Measurements from ENCODE around the gene RAPGEF4. TPM values are rescaled to one million over a fixed set of nuclear protein-coding genes. Genes with fewer than 3 reads are reported as not detected.

Gene RAPGEF4
- total and polyA plus RNA-seq, 4 donors, result 6.4 to 33.5 (median 8.6) TPM

DNA sequence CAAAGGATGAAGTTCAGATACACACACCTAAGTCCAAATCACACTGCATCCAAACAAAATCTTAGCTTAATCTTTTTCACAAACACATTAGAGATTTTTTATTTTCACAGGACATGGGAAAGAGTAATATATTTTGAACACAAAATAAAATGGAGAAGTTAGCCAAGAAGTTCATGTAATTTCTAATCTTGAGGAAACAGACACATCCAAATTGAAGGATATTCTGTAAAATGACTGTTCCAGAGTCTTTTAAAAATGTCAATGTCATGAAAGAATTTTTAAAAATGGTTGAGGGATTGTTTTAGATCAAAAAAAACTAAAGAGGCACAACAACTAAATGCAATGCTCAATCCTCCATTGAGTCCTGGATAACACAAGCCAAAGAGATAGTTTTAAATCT lies 12.4 kb upstream of the RAPGEF4 start:
- peaks cover 0 to 3% (median 1%) of the 10 kb centered on the region in 4 donors for H3K9me3 ChIP-seq (ENCODE audit: control insufficient read depth in 4 of 4, insufficient read depth in 3 of 4, low read length in 3 of 4)
- no peak overlapping the region for H3K27ac ChIP-seq (ENCODE audit: low read depth in 1 of 2, low read length in 1 of 2)
- H3K36me3 ChIP-seq (ENCODE audit: control insufficient read depth in 4 of 4, insufficient read depth in 4 of 4, low read length in 4 of 4), result no peaks in the 10 kb centered on the region
- H3K27me3 ChIP-seq (ENCODE audit: control insufficient read depth in 3 of 3, insufficient read depth in 3 of 3, low read length in 2 of 3), result no peaks in the 10 kb centered on the region
- ATAC-seq (ENCODE audit: insufficient read depth, low FRiP score) (no peak), DNase-seq (no peak)
- TF ChIP-seq, protein P1, sequence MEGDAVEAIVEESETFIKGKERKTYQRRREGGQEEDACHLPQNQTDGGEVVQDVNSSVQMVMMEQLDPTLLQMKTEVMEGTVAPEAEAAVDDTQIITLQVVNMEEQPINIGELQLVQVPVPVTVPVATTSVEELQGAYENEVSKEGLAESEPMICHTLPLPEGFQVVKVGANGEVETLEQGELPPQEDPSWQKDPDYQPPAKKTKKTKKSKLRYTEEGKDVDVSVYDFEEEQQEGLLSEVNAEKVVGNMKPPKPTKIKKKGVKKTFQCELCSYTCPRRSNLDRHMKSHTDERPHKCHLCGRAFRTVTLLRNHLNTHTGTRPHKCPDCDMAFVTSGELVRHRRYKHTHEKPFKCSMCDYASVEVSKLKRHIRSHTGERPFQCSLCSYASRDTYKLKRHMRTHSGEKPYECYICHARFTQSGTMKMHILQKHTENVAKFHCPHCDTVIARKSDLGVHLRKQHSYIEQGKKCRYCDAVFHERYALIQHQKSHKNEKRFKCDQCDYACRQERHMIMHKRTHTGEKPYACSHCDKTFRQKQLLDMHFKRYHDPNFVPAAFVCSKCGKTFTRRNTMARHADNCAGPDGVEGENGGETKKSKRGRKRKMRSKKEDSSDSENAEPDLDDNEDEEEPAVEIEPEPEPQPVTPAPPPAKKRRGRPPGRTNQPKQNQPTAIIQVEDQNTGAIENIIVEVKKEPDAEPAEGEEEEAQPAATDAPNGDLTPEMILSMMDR (IDR thresholded peaks at IDR 0.05; ENCODE audit: control extremely low read depth, extremely low read depth), result no peak
- H3K4me1 ChIP-seq (ENCODE audit: control insufficient read depth in 5 of 5, insufficient read depth in 5 of 5, low read length in 5 of 5), result no peaks in the 10 kb centered on the region
- H3K9ac ChIP-seq (ENCODE audit: insufficient read depth in 1 of 2, low read length in 2 of 2), result no peak overlapping the region
- H3K4me3 ChIP-seq, result no peak overlapping the region

DNA sequence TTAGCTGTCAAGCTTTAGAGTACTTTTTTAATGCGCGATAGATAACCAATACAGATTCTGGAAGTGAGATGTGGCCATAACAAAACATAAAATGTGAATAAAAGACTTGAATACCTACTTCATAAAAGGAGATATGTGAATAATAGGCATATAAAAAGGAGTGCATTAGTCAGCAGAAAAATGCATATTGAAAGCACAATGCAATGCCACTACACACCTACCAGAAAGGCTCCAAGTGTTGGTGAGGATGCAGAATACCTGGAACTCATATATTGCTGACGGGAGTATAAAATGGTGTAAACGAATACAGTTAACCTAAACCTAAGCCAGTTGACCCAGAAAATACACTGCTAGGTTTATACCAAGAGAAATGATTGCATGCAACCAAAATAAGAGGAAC lies 10.9 kb upstream of the RAPGEF4 start:
- no peak for DNase-seq
- Histone ChIP-seq H3K36me3 (ENCODE audit: control insufficient read depth in 4 of 4, insufficient read depth in 4 of 4, low read length in 4 of 4) (no peaks in the 10 kb centered on the region), H3K9me3 (ENCODE audit: control insufficient read depth in 4 of 4, insufficient read depth in 3 of 4, low read length in 3 of 4) (peaks cover 0 to 3% (median 1%) of the 10 kb centered on the region in 4 donors), H3K27me3 (ENCODE audit: control insufficient read depth in 3 of 3, insufficient read depth in 3 of 3, low read length in 2 of 3) (no peaks in the 10 kb centered on the region), H3K4me1 (ENCODE audit: control insufficient read depth in 5 of 5, insufficient read depth in 5 of 5, low read length in 5 of 5) (no peaks in the 10 kb centered on the region), H3K27ac (ENCODE audit: low read depth in 1 of 2, low read length in 1 of 2) (no peak overlapping the region), H3K4me3 (no peak overlapping the region), H3K9ac (ENCODE audit: insufficient read depth in 1 of 2, low read length in 2 of 2) (no peak overlapping the region)
- 92 to 95% methylated on average over 4 of the region's 4 CpGs for WGBS, 2 donors
- no peak for ATAC-seq (ENCODE audit: insufficient read depth, low FRiP score)
- TF ChIP-seq, protein P1 (IDR thresholded peaks at IDR 0.05; ENCODE audit: control extremely low read depth, extremely low read depth), result no peak

DNA sequence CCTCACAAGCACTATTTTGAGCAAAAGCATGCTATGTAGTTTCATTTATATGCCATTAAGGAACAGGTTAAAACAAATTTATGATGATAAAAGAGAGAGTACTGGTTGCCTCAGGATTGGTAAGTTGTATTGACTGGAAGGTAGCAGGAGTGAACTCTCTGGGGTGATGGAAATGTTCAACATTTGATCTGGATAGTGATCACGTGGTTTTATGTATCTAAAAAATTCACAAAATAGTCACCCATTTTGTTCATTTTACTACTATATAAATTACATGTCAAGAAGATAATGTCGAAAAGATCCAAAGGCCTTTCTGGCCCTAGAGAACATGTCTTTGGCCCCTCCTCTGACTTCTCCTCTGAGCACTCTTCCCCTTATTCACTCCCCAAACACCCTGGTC lies 10.4 kb upstream of the RAPGEF4 start:
- WGBS, 2 donors, result 85 to 97% methylated on average over 2 of the region's 2 CpGs
- no peak overlapping the region for H3K4me3 ChIP-seq
- no peaks in the 10 kb centered on the region for H3K4me1 ChIP-seq (ENCODE audit: control insufficient read depth in 5 of 5, insufficient read depth in 5 of 5, low read length in 5 of 5)
- no peak overlapping the region for H3K9ac ChIP-seq (ENCODE audit: insufficient read depth in 1 of 2, low read length in 2 of 2)
- no peaks in the 10 kb centered on the region for H3K36me3 ChIP-seq (ENCODE audit: control insufficient read depth in 4 of 4, insufficient read depth in 4 of 4, low read length in 4 of 4)
- DNase-seq (no peak), ATAC-seq (ENCODE audit: insufficient read depth, low FRiP score) (no peak)
- H3K27me3 ChIP-seq (ENCODE audit: control insufficient read depth in 3 of 3, insufficient read depth in 3 of 3, low read length in 2 of 3), result no peaks in the 10 kb centered on the region
- peaks cover 0 to 2% (median 0%) of the 10 kb centered on the region in 4 donors for H3K9me3 ChIP-seq (ENCODE audit: control insufficient read depth in 4 of 4, insufficient read depth in 3 of 4, low read length in 3 of 4)
- no peak overlapping the region for H3K27ac ChIP-seq (ENCODE audit: low read depth in 1 of 2, low read length in 1 of 2)
- TF ChIP-seq, protein P1 (IDR thresholded peaks at IDR 0.05; ENCODE audit: control extremely low read depth, extremely low read depth), result no peak

DNA sequence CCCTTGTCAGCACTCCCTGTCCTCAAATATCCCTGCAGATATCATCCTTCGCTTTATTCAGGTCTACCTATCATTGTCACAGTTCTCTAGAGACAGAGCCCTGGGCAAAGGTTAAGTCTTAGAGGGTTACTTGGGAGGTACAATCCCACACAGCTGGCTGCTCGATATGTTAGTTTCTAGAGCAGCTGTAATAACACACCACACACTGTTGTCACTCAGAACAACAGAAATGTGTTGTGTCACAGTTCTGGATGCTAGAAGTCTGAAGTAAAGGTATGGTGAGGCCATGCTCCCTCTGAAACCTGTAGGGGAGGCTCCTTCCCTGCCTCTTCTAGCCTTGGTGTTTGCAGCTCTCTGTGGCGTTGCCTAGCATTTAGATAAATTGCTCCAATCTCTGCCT lies 9.9 kb upstream of the RAPGEF4 start:
- Histone ChIP-seq H3K27ac (ENCODE audit: low read depth in 1 of 2, low read length in 1 of 2) (no peak overlapping the region), H3K9me3 (ENCODE audit: control insufficient read depth in 4 of 4, insufficient read depth in 3 of 4, low read length in 3 of 4) (peaks cover 0 to 2% (median 0%) of the 10 kb centered on the region in 4 donors), H3K4me3 (no peak overlapping the region), H3K9ac (ENCODE audit: insufficient read depth in 1 of 2, low read length in 2 of 2) (no peak overlapping the region), H3K36me3 (ENCODE audit: control insufficient read depth in 4 of 4, insufficient read depth in 4 of 4, low read length in 4 of 4) (no peaks in the 10 kb centered on the region), H3K27me3 (ENCODE audit: control insufficient read depth in 3 of 3, insufficient read depth in 3 of 3, low read length in 2 of 3) (no peaks in the 10 kb centered on the region), H3K4me1 (ENCODE audit: control insufficient read depth in 5 of 5, insufficient read depth in 5 of 5, low read length in 5 of 5) (no peaks in the 10 kb centered on the region)
- WGBS, 2 donors, result 81 to 94% methylated on average over 3 of the region's 3 CpGs
- TF ChIP-seq, protein P1 (IDR thresholded peaks at IDR 0.05; ENCODE audit: control extremely low read depth, extremely low read depth), result no peak
- DNase-seq (no peak), ATAC-seq (ENCODE audit: insufficient read depth, low FRiP score) (no peak)
